H1 (cell line): ENCODE data around the gene GPR85. TPM values are rescaled to one million over a fixed set of nuclear protein-coding genes. Genes with fewer than 3 reads are reported as not detected.
A peak's percentile ranks its signal among the peaks of the same experiment; 100 is the strongest.

Experiments used
- ATF2 ChIP-seq: IDR thresholded peaks from 2 replicates; pipeline ENCODE4 v1.6.1; 2012; ENCODE audit warnings: low read length, inconsistent platforms
- ATF3 ChIP-seq: IDR thresholded peaks from 2 replicates; pipeline ENCODE4 v1.6.1; 2011; ENCODE audit warnings: low read depth, mild to moderate bottlenecking, low read length; ENCODE audit not compliant: insufficient read depth
- BCL11A ChIP-seq, 2 experiments: IDR thresholded peaks; one replicate each; pipeline ENCODE4 v1.6.1; 2011; ENCODE audit warnings: low read depth in 2 of 2, low read length in 2 of 2, mild to moderate bottlenecking in 2 of 2
- CBX8 ChIP-seq: fragments of 300-800, 300-1000 bp; sonication (generic); IDR thresholded peaks from 2 replicates; pipeline ENCODE4 v1.7.1; 2016; ENCODE audit warnings: low read depth, low read length, borderline replicate concordance
- CHD1 ChIP-seq: IDR thresholded peaks from 2 replicates; pipeline ENCODE4 v1.6.1; 2012; ENCODE audit warnings: low read depth, low read length, improper control_type of control experiment
- CHD2 ChIP-seq: IDR thresholded peaks from 2 replicates; pipeline ENCODE4 v1.6.1; 2012; ENCODE audit warnings: low read length, improper control_type of control experiment
- FOSL1 ChIP-seq: IDR thresholded peaks from 2 replicates; pipeline ENCODE4 v1.6.1; 2011; ENCODE audit warnings: mild to moderate bottlenecking, low read depth, low read length, moderate library complexity; ENCODE audit not compliant: insufficient read depth
- GABPA ChIP-seq: IDR thresholded peaks from 2 replicates; pipeline ENCODE4 v1.6.1; 2011; ENCODE audit warnings: mild to moderate bottlenecking, low read length, moderate library complexity, borderline replicate concordance; ENCODE audit not compliant: insufficient read depth
- KDM5A ChIP-seq: fragments of 200-600 bp; IDR thresholded peaks from 2 replicates; pipeline ENCODE4 v1.7.1; 2012; ENCODE audit warnings: mild to moderate bottlenecking, low read length, inconsistent platforms, mixed read lengths
- PHF8 ChIP-seq: fragments of 200-600 bp; sonication (generic); conservative IDR thresholded peaks from 2 replicates; pipeline ENCODE4 v1.7.1; 2012; ENCODE audit warnings: low read depth, mild to moderate bottlenecking, inconsistent platforms, low read length, moderate library complexity
- POLR2AphosphoS5 ChIP-seq: IDR thresholded peaks from 2 replicates; pipeline ENCODE4 v1.6.1; 2011; ENCODE audit warnings: low read depth, low read length
- SAP30 ChIP-seq: fragments of 300-600 bp; sonication (generic); IDR thresholded peaks from 2 replicates; pipeline ENCODE4 v1.7.1; 2012; ENCODE audit warnings: low read length, moderate library complexity, mild to moderate bottlenecking, inconsistent platforms; ENCODE audit not compliant: insufficient read depth, insufficient replicate concordance
- SIX5 ChIP-seq: IDR thresholded peaks from 2 replicates; pipeline ENCODE4 v1.6.1; 2011; ENCODE audit warnings: mild to moderate bottlenecking, low read depth, low read length
- SP1 ChIP-seq: IDR thresholded peaks from 2 replicates; pipeline ENCODE4 v1.6.1; 2011; ENCODE audit warnings: low read depth, low read length
- SP4 ChIP-seq: IDR thresholded peaks from 2 replicates; pipeline ENCODE4 v1.6.1; 2012; ENCODE audit warnings: low read length, inconsistent platforms
- SRF ChIP-seq: IDR thresholded peaks from 2 replicates; pipeline ENCODE4 v1.6.1; 2011; ENCODE audit warnings: mild to moderate bottlenecking, low read depth, low read length, moderate library complexity
- SUZ12 ChIP-seq: fragments of 200-600 bp; sonication (generic); IDR thresholded peaks from 2 replicates; pipeline ENCODE4 v1.6.1; 2012; ENCODE audit warnings: mild to moderate bottlenecking, inconsistent platforms, low read length, moderate library complexity, mixed read lengths
- TAF1 ChIP-seq: IDR thresholded peaks from 2 replicates; pipeline ENCODE4 v1.6.1; 2011; ENCODE audit warnings: mild to moderate bottlenecking, low read depth, low read length
- TAF7 ChIP-seq: optimal IDR thresholded peaks from 2 replicates; pipeline ENCODE3; 2011; ENCODE audit warnings: low read depth, mild to moderate bottlenecking, inconsistent platforms, low read length, moderate library complexity, borderline replicate concordance
- TBP ChIP-seq: IDR thresholded peaks from 2 replicates; pipeline ENCODE4 v1.6.1; 2011; ENCODE audit warnings: low read depth, low read length, improper control_type of control experiment
- TCF12 ChIP-seq: IDR thresholded peaks from 2 replicates; pipeline ENCODE4 v1.6.1; 2011; ENCODE audit warnings: low read depth, mild to moderate bottlenecking, low read length
- TEAD4 ChIP-seq: IDR thresholded peaks from 2 replicates; pipeline ENCODE4 v1.6.1; 2012; ENCODE audit warnings: low read depth, low read length, inconsistent platforms, mixed read lengths
- polyA plus RNA-seq, 7 experiments: library from polyadenylated mRNA; depleted of rRNA in 3 of 7; stranded (reverse) in 5 of 7; unstranded in 2 of 7; fragments of >200 nt in 5 of 7; fragments of 200-250 nt in 2 of 7; gene quantifications; 1 replicate in 5 of 7; 2 replicates in 1 of 7; 4 replicates in 1 of 7; pipeline versions ENCODE4 v1.2.1 to v1.2.3, GENCODE V29; 2011 to 2013; ENCODE audit warnings: missing spikeins in 2 of 7, mixed read lengths in 2 of 7
- total RNA-seq: library from RNA; stranded (reverse); fragmentation: NEBNext Ultra II Directional; extraction: Animal tissue kit (Norgen Biotek cat#: 25700); gene quantifications from 2 replicates; pipeline ENCODE4 v1.2.1, GENCODE V29; 2021

The GPR85 gene
- total and polyA plus RNA-seq, 2 of the 8 experiments (the other 6 are each of a cell fraction or from before 2014, with no cell fraction given): 0.11 to 0.20 TPM

- TF ChIP-seq BCL11A (IDR thresholded peaks at IDR 0.05; ENCODE audit: low read depth in 2 of 2, low read length in 2 of 2): no peak
- TF ChIP-seq FOSL1: no peak
- peak; percentile 64; the same call in 1 of the 2 replicates for TF ChIP-seq PHF8
- no peak for TF ChIP-seq SRF
- TF ChIP-seq ATF3: no peak
- TF ChIP-seq KDM5A: 0 out of 2 replicates have a peak, but pooled peaks have one; percentile 33
- TF ChIP-seq TEAD4: no peak
- no peak for TF ChIP-seq CBX8
- TF ChIP-seq SUZ12: no peak
- no peak for TF ChIP-seq SP4
- TF ChIP-seq TBP: peak; percentile 91
- 0 out of 2 replicates have a peak, but pooled peaks have one; percentile 18 for TF ChIP-seq SP1
- no peak for TF ChIP-seq GABPA
- no peak for TF ChIP-seq ATF2
- 0 out of 2 replicates have a peak, but pooled peaks have one; percentile 40 for TF ChIP-seq CHD2
- peak; percentile 97 for TF ChIP-seq TAF1
- no peak for TF ChIP-seq CHD1
- peak; percentile 83 for TF ChIP-seq TAF7
- TF ChIP-seq TCF12: no peak
- TF ChIP-seq SAP30: peak; percentile 38
- peak; percentile 85 for TF ChIP-seq POLR2AphosphoS5
- peak; percentile 65 for TF ChIP-seq SIX5
Measured at GRCh38 chr7:113118074-113118959, 31.7 kb upstream of the GPR85 start, which contains the start of gene SMIM30 (continued).
